Keratinocyte (primary cell): Measurements from ENCODE around the gene ATP11B. TPM values are rescaled to one million over a fixed set of nuclear protein-coding genes. Genes with fewer than 3 reads are reported as not detected.

Experiments used
- DNase-seq: peaks from one replicate; pipeline ENCODE4 v3.0.0-alpha.2; 2011; ENCODE audit warnings: low read depth, missing footprints, low spot score
- FAIRE-seq: peaks from 2 replicates; lab custom pipeline; 2011; peaks lifted over from hg19 to GRCh38; lab: Jason Lieb, UNC
- H2AFZ ChIP-seq: 2 replicates; pipeline ENCODE4 v1.6.0; 2012; ENCODE audit warnings: low read length, control low read depth, inconsistent platforms; ENCODE audit not compliant: control insufficient read depth
- H3K27ac ChIP-seq: 2 replicates; pipeline ENCODE4 v1.5.1; 2011; ENCODE audit warnings: low read length; ENCODE audit not compliant: control insufficient read depth, insufficient read depth
- H3K27me3 ChIP-seq: 3 replicates; pipeline ENCODE4 v1.6.0; 2011; ENCODE audit warnings: low read length; ENCODE audit not compliant: control insufficient read depth, insufficient read depth; ENCODE audit errors: extremely low read depth
- H3K36me3 ChIP-seq, 2 experiments: 2 replicates in 1 of 2; 3 replicates in 1 of 2; pipeline ENCODE4 v1.5.1; 2011; ENCODE audit warnings: low read length in 2 of 2, mild to moderate bottlenecking in 1 of 2; ENCODE audit not compliant: control insufficient read depth in 2 of 2, insufficient read depth in 2 of 2; ENCODE audit errors: extremely low read depth in 1 of 2
- H3K4me1 ChIP-seq: 3 replicates; pipeline ENCODE4 v1.5.1; 2011; ENCODE audit warnings: low read length; ENCODE audit not compliant: control insufficient read depth, insufficient read depth; ENCODE audit errors: extremely low read depth
- H3K4me2 ChIP-seq: 3 replicates; pipeline ENCODE4 v1.6.0; 2011; ENCODE audit warnings: low read depth, low read length; ENCODE audit not compliant: control insufficient read depth, insufficient read depth; ENCODE audit errors: extremely low read depth
- H3K4me3 ChIP-seq, 3 experiments: fragments of 200-600 bp in 1 of 3; sonication (generic) in 1 of 3; 2 replicates in 2 of 3; 3 replicates in 1 of 3; pipeline ENCODE4 v1.5.1; 2011 to 2016; ENCODE audit warnings: low read length in 3 of 3, mild to moderate bottlenecking in 3 of 3, control low read depth in 2 of 3, inconsistent platforms in 1 of 3, low read depth in 1 of 3, mixed read lengths in 1 of 3, mixed run types in 1 of 3, moderate library complexity in 1 of 3; ENCODE audit not compliant: control insufficient read depth in 2 of 3, insufficient read depth in 2 of 3; ENCODE audit errors: extremely low read depth in 1 of 3
- H3K79me2 ChIP-seq: 2 replicates; pipeline ENCODE4 v1.6.0; 2012; ENCODE audit warnings: low read length; ENCODE audit not compliant: control insufficient read depth, insufficient read depth
- H3K9ac ChIP-seq: 3 replicates; pipeline ENCODE4 v1.6.0; 2011; ENCODE audit warnings: low read length; ENCODE audit not compliant: control insufficient read depth, insufficient read depth; ENCODE audit errors: extremely low read depth
- H3K9me1 ChIP-seq: 3 replicates; pipeline ENCODE4 v1.6.0; 2011; ENCODE audit warnings: low read length; ENCODE audit not compliant: control insufficient read depth, insufficient read depth; ENCODE audit errors: extremely low read depth
- H3K9me3 ChIP-seq: 2 replicates; pipeline ENCODE4 v1.5.1; 2012; ENCODE audit warnings: low read depth, low read length; ENCODE audit not compliant: control insufficient read depth
- H4K20me1 ChIP-seq: 3 replicates; pipeline ENCODE4 v1.6.0; 2011; ENCODE audit warnings: low read length; ENCODE audit not compliant: control insufficient read depth, insufficient read depth; ENCODE audit errors: extremely low read depth
- CTCF ChIP-seq, 3 experiments: IDR thresholded peaks in 1 of 3; conservative IDR thresholded peaks in 1 of 3; optimal IDR thresholded peaks in 1 of 3; 2 replicates in 2 of 3; 3 replicates in 1 of 3; pipeline versions ENCODE3 to v1.5.1; 2011; ENCODE audit warnings: low read length in 3 of 3, mild to moderate bottlenecking in 3 of 3, moderate library complexity in 2 of 3, control low read depth in 1 of 3, inconsistent platforms in 1 of 3; ENCODE audit not compliant: insufficient read depth in 2 of 3; ENCODE audit errors: extremely low read depth in 1 of 3
- EZH2 ChIP-seq: IDR thresholded peaks from one replicate; pipeline ENCODE4 v1.6.1; 2012; ENCODE audit warnings: inconsistent platforms, mild to moderate bottlenecking, low read length, moderate library complexity
- dilution Hi-C: fragments of 300-500 bp; cut with MboI; formaldehyde crosslinking; loops from one replicate; pipeline ENCODE4 v1.7.0; 2020; ENCODE audit warnings: low sequenced_read_pairs; ENCODE audit not compliant: extremely low pct_ligation_motif_present
- polyA plus RNA-seq, 5 experiments: library from polyadenylated mRNA; depleted of rRNA in 3 of 5; stranded (reverse) in 3 of 5; stranded (forward) in 1 of 5; unstranded in 1 of 5; fragments of >200 nt; gene quantifications; 1 replicate in 1 of 5; 2 replicates in 3 of 5; 3 replicates in 1 of 5; pipeline versions ENCODE4 v1.2.1 to v1.2.3, GENCODE V29; 2011 to 2012; ENCODE audit warnings: missing spikeins in 2 of 5, low read depth in 1 of 5, low replicate concordance in 1 of 5

The ATP11B gene
- polyA plus RNA-seq, 1 donor (not counting 4 experiments of a cell fraction or from before 2014, with no cell fraction given) = 28.9 TPM

GRCh38 chr3:182913889-182914288, 120.6 kb downstream of the ATP11B start:
- Histone ChIP-seq H2AFZ (no peak overlapping the region), H3K79me2 (no peaks in the 10 kb centered on the region), H3K4me2 (no peak overlapping the region), H3K9me3 (no peaks in the 10 kb centered on the region), H3K4me3 (no peak overlapping the region), H3K4me1 (peaks cover 16% of the 10 kb centered on the region), H3K27ac (no peak overlapping the region), H3K9me1 (no peaks in the 10 kb centered on the region), H3K27me3 (no peaks in the 10 kb centered on the region), H3K9ac (no peak overlapping the region), H3K36me3 (peaks cover 0 to 7% of the 10 kb centered on the region in 2 experiments), H4K20me1 (no peaks in the 10 kb centered on the region)
- FAIRE-seq = peak; percentile 49
- TF ChIP-seq EZH2 (no peak), CTCF (optimal IDR thresholded peaks at IDR 0.05 in 1 of 3, IDR thresholded peaks at IDR 0.05 in 1 of 3, conservative IDR thresholded peaks at IDR 0.05 in 1 of 3; ENCODE audit: extremely low read depth in 1 of 3, insufficient read depth in 2 of 3, low read length in 3 of 3) (no peak)
- DNase-seq = no peak
- dilution Hi-C loops = no loop called here

- H3K9me3 ChIP-seq = no peaks in the 10 kb centered on the region
- no peaks in the 10 kb centered on the region for H3K79me2 ChIP-seq
- H3K27ac ChIP-seq = no peak overlapping the region
- no peak overlapping the region for H3K9ac ChIP-seq
- no peaks in the 10 kb centered on the region for H4K20me1 ChIP-seq
- no peaks in the 10 kb centered on the region for H3K27me3 ChIP-seq
- no peak overlapping the region for H3K4me3 ChIP-seq
- TF ChIP-seq EZH2 = no peak
- TF ChIP-seq CTCF (optimal IDR thresholded peaks at IDR 0.05 in 1 of 3, IDR thresholded peaks at IDR 0.05 in 1 of 3, conservative IDR thresholded peaks at IDR 0.05 in 1 of 3; ENCODE audit: extremely low read depth in 1 of 3, insufficient read depth in 2 of 3, low read length in 3 of 3) = no peak
- no peak overlapping the region for H3K4me2 ChIP-seq
- FAIRE-seq (no peak), DNase-seq (no peak)
- peaks cover 14% of the 10 kb centered on the region for H3K4me1 ChIP-seq
- no peak overlapping the region for H2AFZ ChIP-seq
- dilution Hi-C loops = no loop called here
- H3K9me1 ChIP-seq = no peaks in the 10 kb centered on the region
- peaks cover 0 to 7% of the 10 kb centered on the region in 2 experiments for H3K36me3 ChIP-seq
Observed at GRCh38 chr3:182914341-182914740, 121.0 kb downstream of the ATP11B start.
